Activated naive CD4-positive, alpha-beta T cell (primary cell): ENCODE measurements around the gene CCDC144A.
"Not testable (repeated sequence)": the region's sequence is repeated elsewhere in the genome, so short reads cannot be mapped to it uniquely, and the experiment has no call there.

Experiments used
- DNase-seq, 4 experiments: peaks; one replicate each; lab custom pipeline; 2025; lab: John Stamatoyannopoulos, UW

Gene CCDC144A, protein sequence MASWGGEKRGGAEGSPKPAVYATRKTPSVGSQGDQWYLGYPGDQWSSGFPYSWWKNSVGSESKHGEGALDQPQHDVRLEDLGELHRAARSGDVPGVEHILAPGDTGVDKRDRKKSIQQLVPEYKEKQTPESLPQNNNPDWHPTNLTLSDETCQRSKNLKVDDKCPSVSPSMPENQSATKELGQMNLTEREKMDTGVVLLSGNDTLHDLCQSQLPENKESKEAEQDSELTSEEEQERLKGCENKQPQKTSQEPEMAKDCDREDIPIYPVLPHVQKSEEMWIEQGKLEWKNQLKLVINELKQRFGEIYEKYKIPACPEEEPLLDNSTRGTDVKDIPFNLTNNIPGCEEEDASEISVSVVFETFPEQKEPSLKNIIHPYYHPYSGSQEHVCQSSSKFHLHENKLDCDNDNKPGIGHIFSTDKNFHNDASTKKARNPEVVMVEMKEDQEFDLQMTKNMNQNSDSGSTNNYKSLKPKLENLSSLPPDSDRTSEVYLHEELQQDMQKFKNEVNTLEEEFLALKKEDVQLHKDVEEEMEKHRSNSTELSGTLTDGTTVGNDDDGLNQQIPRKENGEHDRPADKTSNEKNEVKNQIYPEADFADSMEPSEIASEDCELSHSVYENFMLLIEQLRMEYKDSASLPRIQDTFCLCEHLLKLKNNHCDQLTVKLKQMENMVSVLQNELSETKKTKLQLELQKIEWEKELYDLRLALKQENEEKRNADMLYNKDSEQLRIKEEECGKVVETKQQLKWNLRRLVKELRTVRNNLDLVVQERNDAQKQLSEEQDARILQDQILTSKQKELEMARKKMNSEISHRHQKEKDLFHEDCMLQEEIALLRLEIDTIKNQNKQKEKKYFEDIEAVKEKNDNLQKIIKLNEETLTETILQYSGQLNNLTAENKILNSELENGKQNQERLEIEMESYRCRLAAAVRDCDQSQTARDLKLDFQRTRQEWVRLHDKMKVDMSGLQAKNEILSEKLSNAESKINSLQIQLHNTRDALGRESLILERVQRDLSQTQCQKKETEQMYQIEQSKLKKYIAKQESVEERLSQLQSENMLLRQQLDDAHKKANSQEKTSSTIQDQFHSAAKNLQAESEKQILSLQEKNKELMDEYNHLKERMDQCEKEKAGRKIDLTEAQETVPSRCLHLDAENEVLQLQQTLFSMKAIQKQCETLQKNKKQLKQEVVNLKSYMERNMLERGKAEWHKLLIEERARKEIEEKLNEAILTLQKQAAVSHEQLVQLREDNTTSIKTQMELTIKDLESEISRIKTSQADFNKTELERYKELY (N-terminal part only)

GRCh38 chr17:16689731-16690281 is at the start of gene CCDC144A:
TSS of gene CCDC144A (plus strand) at chr17:16690241. CDS start at chr17:16690401, 160 bp downstream.
- peak in 2 of 4 experiments; percentile 19 to 21 for DNase-seq

- DNase-seq: no peak
These were observed 40.5 kb upstream of the CCDC144A start for GRCh38 chr17:16649585-16649984.

DNA sequence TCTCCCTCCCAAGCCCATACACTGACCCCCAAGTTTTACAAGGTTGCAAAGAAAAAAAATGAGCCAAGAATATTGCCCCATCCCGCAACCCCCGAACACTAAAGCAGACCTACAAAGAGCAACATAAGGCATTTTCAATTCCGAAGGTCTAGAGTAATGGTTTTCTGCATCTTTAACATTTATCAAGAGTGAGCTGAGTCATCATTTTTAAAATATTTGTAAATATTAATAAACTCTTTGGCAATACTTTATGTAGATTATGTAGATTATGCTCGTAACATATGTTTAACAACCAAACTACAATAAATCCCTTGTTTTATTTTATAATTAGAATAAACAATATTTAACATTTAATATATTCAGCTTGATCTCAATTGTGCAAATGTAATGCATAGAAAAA is 37.8 kb upstream of the CCDC144A start:
- no peak for DNase-seq

DNA sequence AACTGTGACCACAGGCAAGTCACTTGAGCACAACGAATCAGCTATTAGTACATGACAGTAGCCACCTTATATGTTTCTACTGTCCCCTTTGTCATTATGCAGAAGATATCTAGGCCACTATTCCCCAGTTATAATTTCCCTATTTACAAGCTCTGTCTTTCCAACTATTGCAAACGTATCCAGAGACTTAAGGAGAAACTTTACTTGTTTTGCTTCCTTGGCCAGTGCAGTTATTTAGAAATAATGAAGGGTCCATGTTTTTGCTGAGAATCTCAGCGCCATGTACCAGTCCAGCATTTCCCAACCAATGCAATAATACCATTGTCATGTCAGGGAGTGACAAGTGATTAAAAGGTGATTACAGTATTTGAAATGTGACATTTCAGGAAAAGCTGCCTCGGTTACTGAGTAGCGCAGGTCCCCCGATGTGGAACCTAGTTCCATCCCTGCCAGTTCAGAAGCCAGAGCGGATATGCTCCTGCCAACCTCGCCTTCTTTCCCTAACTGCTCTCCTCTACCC is 37.1 kb upstream of the CCDC144A start:
- DNase-seq: no peak

DNA sequence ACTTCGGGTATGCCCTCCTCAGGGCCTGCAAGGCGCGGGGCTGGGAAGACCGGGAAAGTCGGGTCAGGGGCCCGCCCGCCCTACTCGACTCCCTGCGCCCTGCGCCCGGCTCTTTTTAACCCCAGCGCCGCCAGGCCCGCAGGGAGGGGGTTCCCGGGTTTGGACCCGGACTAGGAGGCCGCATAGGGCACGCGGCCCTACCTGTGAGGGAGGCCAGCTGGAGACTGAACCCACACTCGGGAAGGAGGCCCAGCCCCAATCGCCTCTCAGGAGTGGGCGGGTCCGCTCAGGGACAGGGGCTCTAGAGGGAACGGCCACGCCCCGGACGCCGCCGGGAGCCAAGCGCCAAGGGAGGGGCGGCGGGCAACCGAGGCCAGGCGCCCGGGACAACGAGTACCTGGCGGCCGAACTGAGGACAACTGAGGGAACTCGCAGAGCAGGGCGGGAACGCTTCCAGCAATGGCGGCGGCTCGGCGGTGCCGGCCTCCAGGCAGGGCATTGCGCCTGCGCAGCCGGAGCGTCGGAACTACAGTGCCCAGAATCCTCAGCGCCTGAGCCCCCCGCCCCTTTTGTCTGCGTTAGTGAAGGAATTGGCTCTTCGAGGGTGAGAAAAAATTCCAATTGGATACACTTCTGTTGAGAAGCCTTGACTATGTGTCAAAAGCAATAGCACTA is 36.5 kb upstream of the CCDC144A start, which contains the start of gene ZNF624:
TSS of gene ZNF624 (minus strand) at position 484 of the 675 bp plus-strand sequence.
- peak; percentile 59 to 82 (median 68) for DNase-seq

GRCh38 chr17:16661217-16661616 is 28.8 kb upstream of the CCDC144A start:
- DNase-seq: no peak

DNA sequence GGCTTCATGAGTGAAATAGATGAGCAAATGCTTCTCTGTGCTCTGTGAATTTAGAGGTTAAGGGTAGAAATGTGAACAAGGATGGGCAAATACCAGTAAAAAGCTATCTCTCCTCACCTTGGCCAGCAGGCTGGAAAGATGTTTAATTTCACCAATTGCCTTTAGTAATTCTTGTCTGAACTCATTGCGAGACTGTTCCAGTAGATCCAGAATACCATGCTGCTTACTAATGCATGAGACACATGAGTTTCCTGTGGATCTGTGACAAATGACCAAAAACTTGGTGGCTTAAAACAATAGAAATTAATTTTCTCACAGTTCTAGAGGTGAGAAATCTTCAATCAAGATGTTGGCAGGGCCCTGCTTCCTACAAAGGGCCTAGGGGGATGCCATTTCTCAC is 27.1 kb upstream of the CCDC144A start:
- no peak for DNase-seq

GRCh38 chr17:16666553-16666906 is 23.5 kb upstream of the CCDC144A start:
- not testable (repeated sequence) for DNase-seq

- DNase-seq: peak in 1 of 4 experiments; percentile 3
These were observed 23.0 kb upstream of the CCDC144A start for GRCh38 chr17:16666907-16667636.

- DNase-seq: no peak
These were observed 13.3 kb upstream of the CCDC144A start for GRCh38 chr17:16676676-16677268.

- not testable (repeated sequence) for DNase-seq
These were observed 6.5 kb upstream of the CCDC144A start for GRCh38 chr17:16683290-16684138.

- DNase-seq: not testable (repeated sequence)
These were observed 4.0 kb upstream of the CCDC144A start for GRCh38 chr17:16686019-16686418.

GRCh38 chr17:16687151-16687550 is 2.9 kb upstream of the CCDC144A start:
- DNase-seq: not testable (repeated sequence)

GRCh38 chr17:16690447-16690846 is 406 bp downstream of the CCDC144A start:
- DNase-seq: not testable (repeated sequence)

DNA sequence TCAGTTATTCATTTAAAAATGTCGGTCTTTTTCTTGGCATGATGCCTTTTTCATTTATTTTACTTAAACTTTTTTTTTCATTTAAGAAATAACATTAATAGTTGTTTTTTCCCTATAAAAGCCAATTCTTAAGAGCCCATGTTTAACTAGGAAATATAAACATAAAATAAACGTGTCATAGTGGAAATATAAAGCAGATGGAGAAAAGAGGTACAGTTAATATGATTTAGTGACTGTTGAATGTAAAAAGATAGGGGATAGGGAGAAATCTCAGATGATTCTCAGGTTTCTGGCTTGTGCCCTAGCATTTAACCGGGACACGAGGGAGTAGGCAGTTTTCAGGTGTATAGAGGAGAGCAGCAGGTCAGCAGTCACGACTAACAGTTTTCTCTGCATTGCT is 7.6 kb downstream of the CCDC144A start:
- DNase-seq: not testable (repeated sequence)

DNA sequence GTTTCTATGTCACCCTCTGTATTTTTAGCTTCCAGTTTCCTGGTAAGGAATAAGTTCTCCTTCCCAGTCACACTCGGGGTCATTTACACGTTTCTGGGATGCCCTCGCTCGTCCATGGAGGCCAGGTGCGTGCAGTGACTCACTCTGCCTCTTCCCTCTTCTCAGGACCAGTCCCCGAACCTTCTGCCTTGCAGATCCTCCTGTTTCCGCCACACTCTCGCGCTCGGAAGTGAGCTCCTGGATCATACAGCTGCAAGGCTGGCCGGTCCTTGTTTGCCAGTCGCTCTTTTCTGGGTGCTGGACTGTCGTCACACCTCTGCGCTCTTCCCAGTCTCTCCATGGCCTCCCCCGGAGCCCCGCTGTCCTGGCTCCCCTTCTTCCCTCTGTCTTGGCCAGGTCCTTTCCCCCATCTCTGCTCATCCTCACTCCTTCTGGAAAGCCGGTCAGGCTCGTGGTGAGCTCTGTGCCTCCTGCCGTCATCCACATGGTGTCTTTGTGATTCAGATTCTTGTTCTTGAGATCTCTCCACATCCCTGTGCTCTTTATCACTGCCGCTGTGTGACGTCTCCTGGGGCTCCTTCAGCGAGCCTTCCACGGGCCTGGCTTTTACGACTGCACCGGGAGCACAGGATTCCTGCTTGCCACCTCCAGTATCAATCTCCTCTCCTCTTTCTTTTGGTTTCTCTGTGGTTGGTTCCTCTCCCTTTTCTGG is 55.6 kb downstream of the CCDC144A start:
- not testable (repeated sequence) for DNase-seq

DNA sequence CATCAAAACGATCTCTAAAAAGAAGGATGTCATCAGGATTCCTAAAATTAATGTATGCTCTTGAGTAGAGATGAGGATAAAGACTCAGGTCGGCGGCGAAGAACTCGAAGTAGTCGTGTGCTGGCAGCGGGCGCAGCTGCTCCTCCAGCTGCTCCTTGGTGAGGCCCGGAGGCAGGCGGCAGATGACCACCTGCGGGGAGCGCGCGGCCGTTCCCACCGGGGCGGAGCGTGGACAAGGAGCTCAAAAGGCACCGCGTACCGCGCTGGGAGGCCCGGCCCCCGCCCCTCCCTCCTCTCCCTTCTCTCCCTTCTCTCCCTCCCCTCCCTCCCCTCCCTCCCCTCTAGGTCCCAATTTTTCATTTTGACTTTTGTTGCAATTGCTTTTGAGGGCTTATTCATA is 56.5 kb downstream of the CCDC144A start:
- not testable (repeated sequence) for DNase-seq

DNA sequence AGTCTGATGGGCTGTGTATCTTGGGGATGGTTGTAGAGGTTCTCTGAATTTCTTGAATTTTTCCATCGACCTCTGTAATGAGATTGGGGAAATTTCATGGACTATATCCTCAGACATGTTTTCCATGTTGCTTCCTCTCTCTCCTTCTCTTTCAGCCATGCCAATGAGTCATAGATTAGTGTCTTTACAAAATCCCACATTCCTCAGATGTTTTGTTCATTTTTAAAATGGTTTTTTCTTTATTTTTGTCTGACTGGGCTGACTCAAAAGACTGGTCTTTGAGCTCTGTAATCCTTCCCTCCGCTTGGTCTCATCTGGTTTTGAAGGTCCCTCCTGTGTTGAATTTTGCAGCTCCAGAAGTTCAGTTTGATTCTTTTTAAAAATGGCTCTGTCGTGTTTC is 60.5 kb downstream of the CCDC144A start:
- DNase-seq: not testable (repeated sequence)
